Upper lobe of left lung (tissue), 4 donors: ENCODE data around the gene NTSR1.
"Not testable (repeated sequence)": the region's sequence is repeated elsewhere in the genome, so short reads cannot be mapped to it uniquely, and the experiment has no call there.

Source experiments
- CTCF ChIP-seq, 6 experiments: fragments of 450-650 bp in 4 of 6; fragments of 200-600 bp in 2 of 6; sonication (generic) in 2 of 6; IDR thresholded peaks; one replicate each; pipeline ENCODE4 v1.5.1; 2016 to 2019; ENCODE audit warnings: antibody characterized with exemption in 6 of 6
- POLR2A ChIP-seq, 4 donors: fragments of 450-650 bp; IDR thresholded peaks; one replicate each; pipeline ENCODE4 v1.5.1; 2016 to 2017; ENCODE audit warnings: antibody characterized with exemption in 4 of 4, mild to moderate bottlenecking in 2 of 4
- POLR2AphosphoS5 ChIP-seq, 2 donors: sonication (generic); formaldehyde crosslinking; IDR thresholded peaks; one replicate each; pipeline ENCODE4 v1.5.1; 2017; ENCODE audit warnings: antibody characterized with exemption in 2 of 2

- not testable (repeated sequence) for TF ChIP-seq POLR2A, CTCF, POLR2AphosphoS5 (IDR thresholded peaks at IDR 0.05)
Measured at GRCh38 chr20:62683660-62684322, 24.8 kb upstream of the NTSR1 start.
